A549 treated with ZK216348 at 1 μM for 4 hours (cell line): ENCODE data around the gene VIPAS39. TPM values are rescaled to one million over a fixed set of nuclear protein-coding genes. Genes with fewer than 3 reads are reported as not detected.

ENCODE experiments used
- total RNA-seq: library from RNA; stranded (reverse); fragments of 200-300 nt; extraction: Qiagen RNA extraction; gene quantifications from 5 replicates; pipeline ENCODE4 v1.2.3, GENCODE V29; 2022; ENCODE audit warnings: low read depth

VIPAS39 gene
- 12.6 to 14.3 TPM (median 14.0 TPM) in 5 replicates for total RNA-seq

DNA sequence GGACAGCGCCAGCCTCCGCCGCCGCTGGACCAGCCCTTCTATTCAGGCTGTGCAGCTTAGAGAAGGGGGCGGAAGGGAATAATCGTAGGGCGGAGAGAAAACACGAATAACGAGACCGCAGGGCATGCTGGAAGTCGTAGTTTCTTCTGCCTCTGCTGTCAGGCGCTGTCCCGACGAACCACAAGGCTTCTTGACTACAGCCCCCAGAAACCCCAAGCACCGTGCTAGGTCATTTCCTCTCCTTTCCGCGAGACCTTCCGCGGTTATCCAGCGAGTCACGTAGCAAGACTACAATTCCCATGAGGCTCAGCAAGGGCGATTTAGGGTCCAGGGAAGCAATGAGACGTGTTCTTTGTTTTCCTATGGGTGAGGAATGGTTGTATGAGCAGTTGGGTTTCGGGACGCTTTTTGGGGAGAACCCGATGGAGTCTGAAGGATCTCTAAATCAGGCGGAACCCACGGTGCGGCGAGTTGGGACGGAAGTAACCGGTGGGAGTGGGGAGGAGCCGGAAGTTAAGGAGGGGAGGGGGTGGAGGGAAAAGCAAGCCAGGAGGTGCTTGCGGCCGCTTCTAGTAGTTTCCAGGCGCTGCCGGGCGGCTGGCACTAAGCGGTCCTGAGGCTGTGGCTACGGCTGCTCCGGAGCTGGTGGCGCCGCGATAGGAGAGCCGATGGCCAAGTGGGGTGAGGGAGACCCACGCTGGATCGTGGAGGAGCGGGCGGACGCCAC is at the start of gene VIPAS39, which contains the start of gene AHSA1:
VIPAS39 (minus strand) TSS at position 80 of the 727 bp plus-strand sequence. CDS start 3,499 bp downstream, outside the sequence.
AHSA1 (plus strand) TSS at position 572 of the 727 bp plus-strand sequence; CDS start at position 669, 97 bp downstream.

GRCh38 chr14:77498120-77498979 is 40.9 kb upstream of the VIPAS39 start, which contains the start of gene ISM2:
ISM2 (minus strand) TSS chr14:77498816; CDS start chr14:77498793, 23 bp downstream.

DNA sequence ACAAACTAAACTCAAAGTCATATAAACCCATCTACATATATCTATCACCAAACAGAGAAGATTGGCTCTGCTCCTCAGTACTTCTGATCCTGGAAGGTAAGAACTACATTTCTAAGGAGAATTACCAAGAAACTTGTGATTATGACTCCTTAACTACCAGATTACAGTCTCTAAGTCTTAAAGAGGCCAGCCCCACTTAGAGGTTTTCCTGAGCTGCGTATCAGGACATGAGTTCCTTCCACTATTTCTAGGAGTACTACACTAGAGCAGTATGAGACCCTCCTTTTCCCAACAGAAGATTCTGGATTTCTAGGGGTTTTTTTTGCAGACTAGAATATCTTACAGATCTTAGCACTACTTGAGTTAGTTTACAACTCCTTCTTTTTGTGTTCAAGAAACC is 34.0 kb downstream of the VIPAS39 start, which contains the start of gene NOXRED1:
NOXRED1 (minus strand) TSS at position 101 of the 400 bp plus-strand sequence. CDS start 634 bp downstream, outside the sequence.

DNA sequence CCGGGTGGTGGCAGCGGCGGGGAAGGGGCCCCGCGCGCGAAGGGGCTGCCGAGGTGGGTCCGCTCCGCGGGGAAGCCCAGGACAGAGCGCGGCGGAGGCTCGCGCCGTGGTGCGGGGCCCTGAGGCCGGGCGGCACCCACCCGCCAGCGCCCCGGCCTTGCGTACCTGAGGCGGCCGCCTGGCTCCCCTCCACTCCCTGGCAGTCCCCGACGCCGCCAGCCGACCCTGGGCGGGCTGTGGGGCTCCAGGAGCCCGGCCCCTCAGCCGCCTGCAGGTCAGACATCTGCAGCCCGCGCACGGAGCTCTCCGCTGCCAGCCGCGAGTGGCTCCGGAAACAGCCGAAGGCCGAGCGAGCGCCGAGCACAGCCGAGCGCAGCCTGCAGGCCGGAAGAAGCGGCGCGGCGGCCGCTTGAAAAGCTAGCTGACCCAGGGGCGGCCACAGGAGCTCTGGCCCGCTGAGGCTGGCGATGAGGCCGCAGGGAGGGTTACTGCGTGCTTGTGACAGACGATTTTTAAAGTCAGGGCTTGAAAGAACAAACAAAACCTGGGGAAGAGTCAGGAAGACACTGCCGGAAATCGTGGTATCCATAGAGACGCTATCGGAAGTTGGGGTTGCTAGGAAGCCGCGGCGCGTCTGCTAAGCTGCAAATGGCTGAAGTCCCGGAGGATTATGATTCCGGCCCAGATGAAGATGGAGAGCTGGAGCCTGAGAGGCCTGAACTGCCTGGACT is 80.5 kb downstream of the VIPAS39 start, which contains the start of the genes SAMD15 and TMED8:
SAMD15 (plus strand) TSS at position 609 of the 731 bp plus-strand sequence; CDS start at position 649, 40 bp downstream.
TMED8 (minus strand) TSS at position 324 of the 731 bp plus-strand sequence; CDS start at position 283, 41 bp downstream.

Other genes starting within 250 kb of the VIPAS39 start
- gene NGB, start 186.4 kb downstream of the VIPAS39 start, total RNA-seq = not detected in 5 replicates
- 30.3 to 33.9 TPM (median 32.0 TPM) in 5 replicates for gene POMT2, start 136.7 kb downstream of the VIPAS39 start, total RNA-seq
- 32.3 to 42.7 TPM (median 36.0 TPM) in 5 replicates for gene GSTZ1, start 136.6 kb downstream of the VIPAS39 start, total RNA-seq
- 3.6 to 8.2 TPM (median 7.4 TPM) in 5 replicates for gene TMED8, start 80.5 kb downstream of the VIPAS39 start, total RNA-seq
- gene SAMD15, start 80.2 kb downstream of the VIPAS39 start, total RNA-seq = 1.9 to 3.1 TPM (median 1.9 TPM) in 5 replicates
- gene NOXRED1, start 34.1 kb downstream of the VIPAS39 start, total RNA-seq = 0.26 TPM in 1 of 5 replicates, not detected in the others
- gene AHSA1, start 492 bp upstream of the VIPAS39 start, total RNA-seq = 223 to 417 TPM (median 266 TPM) in 5 replicates
- gene ISM2, start 41.2 kb upstream of the VIPAS39 start, total RNA-seq = 0.33 to 0.91 TPM (median 0.46 TPM) in 5 replicates
- 23.2 to 35.6 TPM (median 29.2 TPM) in 5 replicates for gene SPTLC2, start 159.0 kb upstream of the VIPAS39 start, total RNA-seq